Smooth muscle cell (in vitro differentiated cells): ENCODE data around the gene PSMC6. TPM values are rescaled to one million over a fixed set of nuclear protein-coding genes. Genes with fewer than 3 reads are reported as not detected.

Source experiments
- DNase-seq: peaks from one replicate; lab custom pipeline; 2025; ENCODE audit not compliant: unreplicated experiment; lab: John Stamatoyannopoulos, UW
- H2AFZ ChIP-seq: fragments of 200-600 bp; sonication (generic); 2 replicates; pipeline ENCODE4 v1.6.0; 2016; ENCODE audit warnings: antibody characterized with exemption, low read depth, mild to moderate bottlenecking
- H3F3A ChIP-seq: fragments of 200-600 bp; sonication (generic); 2 replicates; pipeline ENCODE4 v1.6.0; 2017; ENCODE audit warnings: antibody characterized with exemption, low read depth
- H3K27ac ChIP-seq: fragments of 200-600 bp; sonication (generic); 2 replicates; pipeline ENCODE4 v1.5.1; 2016; ENCODE audit warnings: low read depth, mild to moderate bottlenecking
- H3K27me3 ChIP-seq: fragments of 200-600 bp; sonication (generic); 2 replicates; pipeline ENCODE4 v1.6.1; 2016; ENCODE audit warnings: low read depth, mild to moderate bottlenecking
- H3K36me3 ChIP-seq: fragments of 200-600 bp; sonication (generic); 2 replicates; pipeline ENCODE4 v1.5.1; 2016; ENCODE audit warnings: low read depth
- H3K4me1 ChIP-seq: fragments of 200-600 bp; sonication (generic); 2 replicates; pipeline ENCODE4 v1.5.1; 2016; ENCODE audit warnings: low read depth
- H3K4me2 ChIP-seq: fragments of 200-600 bp; sonication (generic); 2 replicates; pipeline ENCODE4 v1.6.0; 2016; ENCODE audit warnings: mild to moderate bottlenecking
- H3K4me3 ChIP-seq: fragments of 200-600 bp; sonication (generic); 2 replicates; pipeline ENCODE4 v1.5.1; 2016; ENCODE audit warnings: mild to moderate bottlenecking
- H3K79me2 ChIP-seq: fragments of 200-600 bp; sonication (generic); 2 replicates; pipeline ENCODE4 v1.6.0; 2016; ENCODE audit warnings: low read depth, mild to moderate bottlenecking
- H3K9ac ChIP-seq: fragments of 200-600 bp; sonication (generic); 2 replicates; pipeline ENCODE4 v1.6.0; 2016; ENCODE audit warnings: low read depth
- H3K9me3 ChIP-seq: fragments of 200-600 bp; sonication (generic); replicated peaks from 2 replicates; pipeline ENCODE4 v1.5.1; 2016; ENCODE audit warnings: low read depth
- H4K20me1 ChIP-seq: fragments of 200-600 bp; sonication (generic); 2 replicates; pipeline ENCODE4 v1.6.0; 2016; ENCODE audit warnings: low read depth
- WGBS: methylation state at CpG from one replicate; pipeline ENCODE4 v1.1.7; 2016; ENCODE audit warnings: low lambda C conversion rate; 5-methylcytosine and 5-hydroxymethylcytosine counted together
- polyA plus RNA-seq: library from polyadenylated mRNA; unstranded; fragments of >200 nt; fragmentation: Nextera tagmentation; extraction: Ambion mirVana; gene quantifications from 2 replicates; pipeline ENCODE4 v1.2.1, GENCODE V29; 2016
- total RNA-seq: library from RNA; depleted of rRNA; stranded (reverse); fragments of >200 nt; gene quantifications from 2 replicates; pipeline ENCODE4 v1.2.3, GENCODE V29; 2014
- TF ChIP-seq, protein P1 (sequence below): fragments of 200-600 bp; sonication (generic); IDR thresholded peaks from 2 replicates; pipeline ENCODE4 v1.5.1; 2017; ENCODE audit warnings: borderline replicate concordance, mild to moderate bottlenecking, antibody characterized with exemption; ENCODE audit not compliant: insufficient read depth, poor library complexity, severe bottlenecking

The PSMC6 gene
- total and polyA plus RNA-seq, 2 experiments from 2014 or later: 90.9 to 138 TPM

DNA sequence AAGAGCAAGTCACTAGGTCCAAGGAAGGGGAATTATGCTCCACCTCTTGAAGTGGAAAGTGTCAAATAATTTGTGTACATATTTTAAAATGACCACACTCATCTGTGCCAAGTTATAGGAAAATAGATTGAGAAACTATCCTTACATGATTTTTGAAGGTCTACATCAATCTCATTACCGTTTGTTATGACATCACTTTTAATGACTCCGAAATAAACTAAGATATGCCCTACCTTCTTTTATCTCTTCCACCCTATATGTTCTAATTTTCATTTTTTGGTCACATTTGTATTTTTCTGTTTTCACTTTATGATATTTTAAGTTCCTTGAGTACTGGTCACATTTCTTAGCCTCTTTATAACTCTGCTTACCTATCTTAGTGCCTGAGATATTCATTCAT lies 3.3 kb upstream of the PSMC6 start:
- H2AFZ ChIP-seq: peak overlapping the region; percentile 34
- TF ChIP-seq, protein P1, sequence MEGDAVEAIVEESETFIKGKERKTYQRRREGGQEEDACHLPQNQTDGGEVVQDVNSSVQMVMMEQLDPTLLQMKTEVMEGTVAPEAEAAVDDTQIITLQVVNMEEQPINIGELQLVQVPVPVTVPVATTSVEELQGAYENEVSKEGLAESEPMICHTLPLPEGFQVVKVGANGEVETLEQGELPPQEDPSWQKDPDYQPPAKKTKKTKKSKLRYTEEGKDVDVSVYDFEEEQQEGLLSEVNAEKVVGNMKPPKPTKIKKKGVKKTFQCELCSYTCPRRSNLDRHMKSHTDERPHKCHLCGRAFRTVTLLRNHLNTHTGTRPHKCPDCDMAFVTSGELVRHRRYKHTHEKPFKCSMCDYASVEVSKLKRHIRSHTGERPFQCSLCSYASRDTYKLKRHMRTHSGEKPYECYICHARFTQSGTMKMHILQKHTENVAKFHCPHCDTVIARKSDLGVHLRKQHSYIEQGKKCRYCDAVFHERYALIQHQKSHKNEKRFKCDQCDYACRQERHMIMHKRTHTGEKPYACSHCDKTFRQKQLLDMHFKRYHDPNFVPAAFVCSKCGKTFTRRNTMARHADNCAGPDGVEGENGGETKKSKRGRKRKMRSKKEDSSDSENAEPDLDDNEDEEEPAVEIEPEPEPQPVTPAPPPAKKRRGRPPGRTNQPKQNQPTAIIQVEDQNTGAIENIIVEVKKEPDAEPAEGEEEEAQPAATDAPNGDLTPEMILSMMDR: no peak
- H3K27me3 ChIP-seq: no peaks in the 10 kb centered on the region
- no peaks in the 10 kb centered on the region for H3F3A ChIP-seq
- H3K79me2 ChIP-seq: peaks cover 16% of the 10 kb centered on the region
- no peak overlapping the region for H3K4me3 ChIP-seq
- DNase-seq: no peak
- H3K27ac ChIP-seq: no peak overlapping the region
- 95% methylated on average over 2 of the region's 2 CpGs for WGBS
- H3K36me3 ChIP-seq: no peaks in the 10 kb centered on the region
- H3K9ac ChIP-seq: no peak overlapping the region
- peaks cover 10% of the 10 kb centered on the region for H3K4me1 ChIP-seq
- no peak overlapping the region for H3K4me2 ChIP-seq
- peaks cover 11% of the 10 kb centered on the region for H4K20me1 ChIP-seq
- H3K9me3 ChIP-seq: no peaks in the 10 kb centered on the region

DNA sequence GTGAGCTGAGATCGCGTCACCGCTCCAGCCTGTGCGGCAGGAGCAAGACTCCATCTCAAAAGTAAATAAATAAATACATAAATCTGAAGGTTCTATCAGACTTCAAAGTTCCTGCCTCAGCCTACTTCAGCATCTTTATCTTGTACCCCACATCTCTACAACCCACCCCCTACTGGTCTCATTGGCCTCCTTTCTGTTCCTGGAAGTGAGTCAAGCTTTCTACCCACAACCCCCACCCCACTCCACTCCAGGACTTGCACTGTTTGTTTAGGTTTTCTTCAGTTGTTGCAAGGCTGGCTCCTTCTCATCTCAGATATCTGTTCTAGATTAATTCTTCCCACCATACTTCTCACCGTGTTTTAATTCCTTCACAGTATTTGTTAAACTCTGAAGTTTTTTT lies 714 bp upstream of the PSMC6 start:
- WGBS: 90% methylated on average over 5 of the region's 5 CpGs
- Histone ChIP-seq H3K27ac (peak overlapping the region; percentile 91), H4K20me1 (peaks cover 33% of the 10 kb centered on the region), H3K9ac (peak overlapping the region; percentile 96), H3K9me3 (no peaks in the 10 kb centered on the region), H3K27me3 (no peaks in the 10 kb centered on the region), H3K36me3 (peaks cover 8% of the 10 kb centered on the region), H3F3A (no peaks in the 10 kb centered on the region), H3K4me3 (peak overlapping the region; percentile 97), H3K4me1 (peaks cover 13% of the 10 kb centered on the region), H2AFZ (peak overlapping the region; percentile 90), H3K4me2 (peak overlapping the region; percentile 97), H3K79me2 (peaks cover 41% of the 10 kb centered on the region)
- TF ChIP-seq, protein P1: no peak
- no peak for DNase-seq

DNA sequence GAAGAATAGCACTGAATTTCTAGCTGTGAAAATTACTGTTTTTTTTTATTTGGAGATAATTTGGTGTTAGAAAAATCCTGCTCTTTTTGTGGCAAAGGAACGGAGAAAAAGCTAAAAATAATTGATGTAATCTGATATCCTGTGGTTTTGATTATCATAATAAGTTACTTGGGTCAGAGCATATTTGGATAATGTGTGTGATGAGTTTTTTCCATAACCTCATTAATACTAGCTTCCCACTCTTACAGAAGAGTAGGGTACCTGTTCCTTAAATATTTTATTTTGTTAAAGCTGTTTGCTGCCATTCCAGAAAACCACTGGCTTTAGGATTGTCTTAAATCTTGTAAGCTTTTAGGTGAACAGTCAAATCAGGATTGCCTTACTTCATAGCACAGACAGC lies 4.7 kb downstream of the PSMC6 start:
- 81% methylated on average over 1 of the region's 1 CpG for WGBS

DNA sequence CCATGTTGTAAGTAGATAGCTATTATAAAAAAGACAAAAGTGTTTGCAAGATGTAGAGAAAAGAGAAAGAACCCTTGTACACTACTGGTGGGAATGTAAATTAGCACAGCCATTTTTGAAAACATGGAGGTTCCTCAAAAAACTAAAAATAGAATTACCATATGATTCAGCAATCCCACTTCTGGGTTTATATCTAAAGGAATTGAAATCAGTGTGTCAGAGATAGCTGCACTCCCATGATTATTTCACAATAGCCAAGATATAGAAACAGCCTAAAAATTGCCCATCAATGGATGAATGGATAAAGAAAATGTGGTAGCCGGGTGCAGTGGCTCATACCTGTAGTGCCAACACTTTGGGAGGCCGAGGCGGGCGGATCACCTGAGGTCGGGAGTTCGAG lies 9.2 kb downstream of the PSMC6 start:
- TF ChIP-seq, protein P1: no peak
- Histone ChIP-seq H3K4me1 (no peaks in the 10 kb centered on the region), H3K9me3 (no peaks in the 10 kb centered on the region), H3K9ac (no peak overlapping the region), H3K4me2 (no peak overlapping the region), H3K79me2 (peaks cover 53% of the 10 kb centered on the region), H2AFZ (no peak overlapping the region), H3K27me3 (no peaks in the 10 kb centered on the region), H3K4me3 (no peak overlapping the region), H3K27ac (no peak overlapping the region), H3K36me3 (peaks cover 82% of the 10 kb centered on the region), H4K20me1 (peaks cover 21% of the 10 kb centered on the region), H3F3A (peaks cover 4% of the 10 kb centered on the region)
- DNase-seq: no peak
- 95% methylated on average over 6 of the region's 6 CpGs for WGBS

More for the DNA sequence above, 4.7 kb downstream of the PSMC6 start:
- peaks cover 77% of the 10 kb centered on the region for H3K79me2 ChIP-seq
- H3K4me2 ChIP-seq: no peak overlapping the region
- H3K4me1 ChIP-seq: peaks cover 13% of the 10 kb centered on the region
- no peak overlapping the region for H3K4me3 ChIP-seq
- no peak overlapping the region for H3K9ac ChIP-seq
- peaks cover 43% of the 10 kb centered on the region for H4K20me1 ChIP-seq
- H3K27me3 ChIP-seq: no peaks in the 10 kb centered on the region
- H3K36me3 ChIP-seq: peaks cover 51% of the 10 kb centered on the region
- DNase-seq: no peak
- no peaks in the 10 kb centered on the region for H3K9me3 ChIP-seq
- TF ChIP-seq, protein P1: no peak
- H3K27ac ChIP-seq: no peak overlapping the region
- no peak overlapping the region for H2AFZ ChIP-seq
- H3F3A ChIP-seq: no peaks in the 10 kb centered on the region
